HG03469 (cell line): ENCODE measurements around the gene USP20.

ENCODE experiments used
- ATAC-seq: cut with Tn5 transposase; IDR thresholded peaks from one replicate; pipeline ENCODE4 v1.9.1; 2021; ENCODE audit warnings: mild to moderate bottlenecking, moderate library complexity, moderate number of reproducible peaks; ENCODE audit not compliant: unreplicated experiment

Gene USP20

GRCh38 chr9:129822898-129823541, 12.2 kb upstream of the USP20 start:
- no peak for ATAC-seq

- ATAC-seq: no peak
Observed at GRCh38 chr9:129823542-129823934, 11.7 kb upstream of the USP20 start.

GRCh38 chr9:129823935-129824601, 11.2 kb upstream of the USP20 start, which contains the start of gene TOR1A:
Gene TOR1A, minus strand, starts transcription at chr9:129824136. Its CDS starts 51 bp downstream, at chr9:129824085.
- peak; percentile 67 for ATAC-seq

- ATAC-seq: no peak
Observed at GRCh38 chr9:129826344-129826743, 8.9 kb upstream of the USP20 start.

- no peak for ATAC-seq
Observed at GRCh38 chr9:129826759-129827158, 8.5 kb upstream of the USP20 start.

GRCh38 chr9:129828051-129828450, 7.2 kb upstream of the USP20 start:
- ATAC-seq: no peak

GRCh38 chr9:129828969-129829368, 6.3 kb upstream of the USP20 start:
- no peak for ATAC-seq

GRCh38 chr9:129832982-129833381, 2.3 kb upstream of the USP20 start:
- no peak for ATAC-seq

- peak; percentile 3 for ATAC-seq
Observed at GRCh38 chr9:129834489-129835127, 650 bp upstream of the USP20 start.

GRCh38 chr9:129835860-129836223, 584 bp downstream of the USP20 start:
- ATAC-seq: no peak

GRCh38 chr9:129836311-129837007, 1.2 kb downstream of the USP20 start:
- no peak for ATAC-seq

- ATAC-seq: no peak
Observed at GRCh38 chr9:129838707-129839259, 3.5 kb downstream of the USP20 start.

- no peak for ATAC-seq
Observed at GRCh38 chr9:129839324-129840023, 4.2 kb downstream of the USP20 start.

- no peak for ATAC-seq
Observed at GRCh38 chr9:129840034-129840433, 4.8 kb downstream of the USP20 start.

GRCh38 chr9:129841071-129841470, 5.8 kb downstream of the USP20 start:
- no peak for ATAC-seq

- no peak for ATAC-seq
Observed at GRCh38 chr9:129845373-129845772, 10.1 kb downstream of the USP20 start.

- no peak for ATAC-seq
Observed at GRCh38 chr9:129848712-129849441, 13.6 kb downstream of the USP20 start.

GRCh38 chr9:129849901-129850300, 14.6 kb downstream of the USP20 start:
- no peak for ATAC-seq

- no peak for ATAC-seq
Observed at GRCh38 chr9:129850821-129851550, 15.7 kb downstream of the USP20 start.
